Fibroblast of lung (primary cell): ENCODE results near the gene EBF4. TPM values are rescaled to one million over a fixed set of nuclear protein-coding genes. Genes with fewer than 3 reads are reported as not detected.

Experiments
- DNase-seq, 2 donors: peaks; one replicate each; pipeline versions ENCODE4 v3.0.0 to v3.0.0-alpha.2; 2010; ENCODE audit warnings: low read depth in 2 of 2
- H2AFZ ChIP-seq: 2 replicates; pipeline ENCODE4 v1.5.1; 2012; ENCODE audit warnings: low read length, control low read depth, inconsistent platforms
- H3K27ac ChIP-seq: 2 replicates; pipeline ENCODE4 v1.5.1; 2011; ENCODE audit warnings: low read length, control low read depth; ENCODE audit not compliant: insufficient read depth
- H3K27me3 ChIP-seq: 2 replicates; pipeline ENCODE4 v1.5.1; 2011; ENCODE audit warnings: mild to moderate bottlenecking, low read length; ENCODE audit not compliant: control insufficient read depth, insufficient read depth
- H3K36me3 ChIP-seq: 2 replicates; pipeline ENCODE4 v1.5.1; 2011; ENCODE audit warnings: low read length; ENCODE audit not compliant: control insufficient read depth, insufficient read depth
- H3K4me1 ChIP-seq: 2 replicates; pipeline ENCODE4 v1.5.1; 2011; ENCODE audit warnings: low read length; ENCODE audit not compliant: control insufficient read depth, insufficient read depth; ENCODE audit errors: extremely low read depth
- H3K4me2 ChIP-seq: 2 replicates; pipeline ENCODE4 v1.5.1; 2011; ENCODE audit warnings: low read length, control low read depth; ENCODE audit not compliant: insufficient read depth; ENCODE audit errors: extremely low read depth
- H3K4me3 ChIP-seq, 4 experiments: fragments of 200-600 bp in 1 of 4; sonication (generic) in 1 of 4; replicated peaks in 1 of 4; 2 replicates each; pipeline ENCODE4 v1.5.1; 2011 to 2016; ENCODE audit warnings: low read length in 4 of 4, low read depth in 3 of 4, mild to moderate bottlenecking in 3 of 4, control low read depth in 2 of 4, inconsistent platforms in 1 of 4, mixed read lengths in 1 of 4; ENCODE audit not compliant: insufficient read depth in 1 of 4; ENCODE audit errors: control extremely low read depth in 1 of 4
- H3K79me2 ChIP-seq: 2 replicates; pipeline ENCODE4 v1.5.1; 2012; ENCODE audit warnings: mild to moderate bottlenecking, low read length, inconsistent platforms; ENCODE audit not compliant: control insufficient read depth, insufficient read depth
- H3K9ac ChIP-seq: 2 replicates; pipeline ENCODE4 v1.5.1; 2011; ENCODE audit warnings: mild to moderate bottlenecking, low read length, control low read depth; ENCODE audit not compliant: insufficient read depth
- H3K9me3 ChIP-seq: 2 replicates; pipeline ENCODE4 v1.5.1; 2012; ENCODE audit warnings: low read depth, low read length; ENCODE audit not compliant: control insufficient read depth, insufficient read depth
- H4K20me1 ChIP-seq: 2 replicates; pipeline ENCODE4 v1.5.1; 2011; ENCODE audit warnings: low read length; ENCODE audit not compliant: control insufficient read depth, insufficient read depth; ENCODE audit errors: extremely low read depth
- EZH2 ChIP-seq: IDR thresholded peaks from 2 replicates; pipeline ENCODE4 v1.5.1; 2012; ENCODE audit warnings: low read length, control low read depth, mild to moderate bottlenecking; ENCODE audit errors: missing control alignments
- polyA plus RNA-seq, 2 donors: library from polyadenylated mRNA; depleted of rRNA in 1 of 2; stranded (reverse) in 1 of 2; unstranded in 1 of 2; fragments of >200 nt; gene quantifications; 2 replicates each; pipeline ENCODE4 v1.2.1, GENCODE V29; 2011 to 2012; ENCODE audit warnings: missing spikeins in 1 of 2
- total RNA-seq: library from RNA; depleted of rRNA; stranded (reverse); fragments of >200 nt; gene quantifications from 2 replicates; pipeline ENCODE4 v1.2.1, GENCODE V29; 2014
- TF ChIP-seq, protein P1 (sequence below), 2 donors: IDR thresholded peaks in 1 of 2; conservative IDR thresholded peaks in 1 of 2; 1 replicate in 1 of 2; 2 replicates in 1 of 2; pipeline ENCODE4 v1.5.1; 2011 to 2012; ENCODE audit warnings: low read length in 2 of 2, control low read depth in 1 of 2, inconsistent platforms in 1 of 2, low read depth in 1 of 2, mild to moderate bottlenecking in 1 of 2

Gene EBF4
- total and polyA plus RNA-seq, 2 donors (not counting 1 experiment from before 2014, with no cell fraction given): 0.35 to 0.99 TPM

DNA sequence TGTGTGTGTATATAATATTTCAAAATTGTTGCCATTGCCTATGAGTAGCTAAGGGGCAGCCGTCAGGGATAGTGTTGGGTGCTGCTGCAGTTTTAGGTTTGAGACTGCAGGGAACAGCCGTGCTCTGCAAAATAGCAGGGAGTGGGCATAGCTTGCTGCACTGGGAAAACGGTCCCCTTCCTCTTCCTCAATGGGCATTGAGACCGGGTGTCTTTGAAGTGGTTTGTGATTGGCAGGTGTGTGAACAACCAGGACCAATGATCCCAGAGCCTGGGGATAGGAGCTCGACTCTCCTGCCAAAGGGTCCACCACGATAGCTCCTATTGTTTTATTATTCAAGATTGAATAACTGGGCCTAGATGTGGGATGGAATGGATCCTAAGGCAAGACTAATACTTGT is 5.1 kb upstream of the EBF4 start:
- no peaks in the 10 kb centered on the region for H3K36me3 ChIP-seq
- H3K79me2 ChIP-seq: no peaks in the 10 kb centered on the region
- H3K9me3 ChIP-seq: no peaks in the 10 kb centered on the region
- no peak overlapping the region for H3K4me3 ChIP-seq
- H3K4me2 ChIP-seq: no peak overlapping the region
- no peak overlapping the region for H3K27ac ChIP-seq
- peaks cover 21% of the 10 kb centered on the region for H3K27me3 ChIP-seq
- H3K9ac ChIP-seq: no peak overlapping the region
- TF ChIP-seq EZH2: no peak
- TF ChIP-seq, protein P1, sequence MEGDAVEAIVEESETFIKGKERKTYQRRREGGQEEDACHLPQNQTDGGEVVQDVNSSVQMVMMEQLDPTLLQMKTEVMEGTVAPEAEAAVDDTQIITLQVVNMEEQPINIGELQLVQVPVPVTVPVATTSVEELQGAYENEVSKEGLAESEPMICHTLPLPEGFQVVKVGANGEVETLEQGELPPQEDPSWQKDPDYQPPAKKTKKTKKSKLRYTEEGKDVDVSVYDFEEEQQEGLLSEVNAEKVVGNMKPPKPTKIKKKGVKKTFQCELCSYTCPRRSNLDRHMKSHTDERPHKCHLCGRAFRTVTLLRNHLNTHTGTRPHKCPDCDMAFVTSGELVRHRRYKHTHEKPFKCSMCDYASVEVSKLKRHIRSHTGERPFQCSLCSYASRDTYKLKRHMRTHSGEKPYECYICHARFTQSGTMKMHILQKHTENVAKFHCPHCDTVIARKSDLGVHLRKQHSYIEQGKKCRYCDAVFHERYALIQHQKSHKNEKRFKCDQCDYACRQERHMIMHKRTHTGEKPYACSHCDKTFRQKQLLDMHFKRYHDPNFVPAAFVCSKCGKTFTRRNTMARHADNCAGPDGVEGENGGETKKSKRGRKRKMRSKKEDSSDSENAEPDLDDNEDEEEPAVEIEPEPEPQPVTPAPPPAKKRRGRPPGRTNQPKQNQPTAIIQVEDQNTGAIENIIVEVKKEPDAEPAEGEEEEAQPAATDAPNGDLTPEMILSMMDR (conservative IDR thresholded peaks at IDR 0.05 in 1 of 2, IDR thresholded peaks at IDR 0.05 in 1 of 2; ENCODE audit: low read depth in 1 of 2, low read length in 2 of 2): no peak
- no peaks in the 10 kb centered on the region for H4K20me1 ChIP-seq
- no peak overlapping the region for H2AFZ ChIP-seq
- DNase-seq: no peak
- H3K4me1 ChIP-seq: no peaks in the 10 kb centered on the region

DNA sequence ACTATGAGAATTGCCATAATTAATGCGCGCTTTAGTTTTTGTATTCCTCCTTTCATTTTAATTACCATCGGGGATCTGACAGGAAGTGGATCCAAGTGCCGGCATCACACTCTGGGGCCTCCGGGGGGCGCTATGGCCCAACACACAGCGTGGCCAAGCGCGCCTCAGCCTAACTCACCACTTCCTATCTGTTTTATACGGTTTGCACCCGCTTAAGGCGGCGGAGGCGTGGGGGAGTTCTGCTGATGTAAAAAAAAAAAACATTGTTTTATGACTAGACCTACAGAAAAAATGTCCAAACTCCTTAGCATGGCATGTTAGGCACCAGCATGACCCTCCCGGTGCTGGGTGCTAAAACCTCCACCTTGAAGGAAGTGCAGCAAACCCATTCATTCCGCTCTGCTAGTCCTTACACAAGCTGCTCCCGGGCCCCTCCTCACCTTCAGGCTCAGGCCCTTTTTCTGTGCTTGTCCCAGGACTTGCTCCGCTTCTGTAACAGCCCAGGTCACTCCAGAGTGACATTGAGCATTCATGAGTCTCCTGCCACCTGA is 4.5 kb upstream of the EBF4 start:
- no peak overlapping the region for H3K27ac ChIP-seq
- H3K4me2 ChIP-seq: no peak overlapping the region
- H4K20me1 ChIP-seq: no peaks in the 10 kb centered on the region
- no peak overlapping the region for H3K9ac ChIP-seq
- H2AFZ ChIP-seq: no peak overlapping the region
- peaks cover 21% of the 10 kb centered on the region for H3K27me3 ChIP-seq
- DNase-seq: peak; percentile 16 to 51
- no peaks in the 10 kb centered on the region for H3K9me3 ChIP-seq
- H3K36me3 ChIP-seq: no peaks in the 10 kb centered on the region
- no peaks in the 10 kb centered on the region for H3K79me2 ChIP-seq
- no peaks in the 10 kb centered on the region for H3K4me1 ChIP-seq
- H3K4me3 ChIP-seq: no peak overlapping the region
- TF ChIP-seq EZH2: no peak
- TF ChIP-seq, protein P1 (conservative IDR thresholded peaks at IDR 0.05 in 1 of 2, IDR thresholded peaks at IDR 0.05 in 1 of 2; ENCODE audit: low read depth in 1 of 2, low read length in 2 of 2): peak; percentile 37 to 72

DNA sequence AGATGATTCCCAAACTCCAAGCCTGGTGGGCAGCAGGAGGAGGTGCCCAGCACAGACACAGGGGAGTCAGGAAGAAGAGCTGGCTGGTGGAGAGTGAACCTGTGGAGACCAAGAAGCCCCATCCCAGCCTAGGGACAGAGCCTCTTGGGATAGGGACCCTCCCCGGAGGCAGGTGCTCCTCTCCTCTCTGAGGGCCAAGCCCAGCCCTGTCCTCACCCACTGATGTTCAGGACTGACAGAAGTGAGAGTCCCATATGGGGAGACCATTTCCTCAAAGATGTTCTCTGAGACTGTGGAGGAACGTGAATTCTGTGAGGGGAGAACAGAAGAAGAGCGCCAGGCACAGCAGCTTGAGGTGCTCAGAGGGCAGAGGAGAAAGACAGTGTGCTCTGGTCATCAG is 2.4 kb upstream of the EBF4 start:
- TF ChIP-seq, protein P1 (conservative IDR thresholded peaks at IDR 0.05 in 1 of 2, IDR thresholded peaks at IDR 0.05 in 1 of 2; ENCODE audit: low read depth in 1 of 2, low read length in 2 of 2): no peak
- TF ChIP-seq EZH2: no peak

More for the DNA sequence above, 2.4 kb upstream of the EBF4 start:
- Histone ChIP-seq H4K20me1 (no peaks in the 10 kb centered on the region), H3K27me3 (peaks cover 40% of the 10 kb centered on the region), H3K4me1 (no peaks in the 10 kb centered on the region), H3K4me3 (no peak overlapping the region), H3K9me3 (no peaks in the 10 kb centered on the region), H2AFZ (no peak overlapping the region), H3K79me2 (no peaks in the 10 kb centered on the region), H3K27ac (no peak overlapping the region), H3K4me2 (no peak overlapping the region), H3K36me3 (no peaks in the 10 kb centered on the region), H3K9ac (no peak overlapping the region)
- no peak for DNase-seq
